H1 (cell line): Measurements from ENCODE around the gene PRKD1. TPM values are rescaled to one million over a fixed set of nuclear protein-coding genes. Genes with fewer than 3 reads are reported as not detected.

Experiments
- CTCF ChIA-PET: fragments of 300-600 bp; sonication (Branson Sonifier 250); formaldehyde crosslinking; loops from one replicate; lab custom pipeline; 2021; ENCODE audit not compliant: partially characterized antibody; lab: Charles Lee
- POLR2A ChIA-PET: fragments of 300-600 bp; sonication (Branson Sonifier 250); formaldehyde crosslinking; loops from one replicate; lab custom pipeline; 2021; ENCODE audit warnings: inconsistent platforms; ENCODE audit not compliant: partially characterized antibody; lab: Charles Lee
- DNase-seq, 2 experiments: peaks; one replicate each; pipeline versions ENCODE4 v3.0.0 to v3.0.0-alpha.2; 2010 to 2022; ENCODE audit warnings: low spot score in 2 of 2, low read depth in 1 of 2, mixed read lengths in 1 of 2
- FAIRE-seq: peaks from 2 replicates; lab custom pipeline; 2011; peaks lifted over from hg19 to GRCh38; lab: Jason Lieb, UNC
- H2AFZ ChIP-seq: 2 replicates; pipeline ENCODE4 v1.8.1; 2012; ENCODE audit warnings: low read length, inconsistent platforms
- H2AK5ac ChIP-seq: 2 replicates; pipeline ENCODE4 v1.6.1; 2013; ENCODE audit warnings: low read depth, low read length
- H2BK120ac ChIP-seq: replicated peaks from 2 replicates; pipeline ENCODE3; 2013; ENCODE audit warnings: low read depth, low read length, inconsistent platforms
- H2BK12ac ChIP-seq: 2 replicates; pipeline ENCODE4 v1.6.1; 2013; ENCODE audit warnings: low read depth, low read length
- H2BK15ac ChIP-seq: 2 replicates; pipeline ENCODE4 v1.6.1; 2013; ENCODE audit warnings: low read length
- H2BK20ac ChIP-seq: 2 replicates; pipeline ENCODE4 v1.6.1; 2013; ENCODE audit warnings: low read length
- H2BK5ac ChIP-seq: 2 replicates; pipeline ENCODE4 v1.6.1; 2013; ENCODE audit warnings: low read depth, low read length
- H3K14ac ChIP-seq: 2 replicates; pipeline ENCODE4 v1.6.1; 2013; ENCODE audit warnings: inconsistent platforms; ENCODE audit not compliant: insufficient read length
- H3K18ac ChIP-seq: 2 replicates; pipeline ENCODE4 v1.6.1; 2013; ENCODE audit warnings: low read length; ENCODE audit errors: extremely low read depth
- H3K23ac ChIP-seq: 2 replicates; pipeline ENCODE4 v1.6.1; 2013; ENCODE audit warnings: inconsistent platforms; ENCODE audit not compliant: insufficient read length
- H3K23me2 ChIP-seq: 2 replicates; pipeline ENCODE4 v1.6.1; 2013; ENCODE audit warnings: low read depth, low read length
- H3K27ac ChIP-seq: 2 replicates; pipeline ENCODE4 v1.6.1; 2011; ENCODE audit warnings: low read depth, low read length, inconsistent platforms
- H3K27me3 ChIP-seq, 4 experiments: replicated peaks in 1 of 4; 1 replicate in 1 of 4; 2 replicates in 3 of 4; pipeline versions ENCODE4 v1.6.1 to v1.8.1; 2011 to 2013; ENCODE audit warnings: low read length in 3 of 4, mild to moderate bottlenecking in 3 of 4, inconsistent platforms in 2 of 4, mixed read lengths in 2 of 4, moderate library complexity in 1 of 4; ENCODE audit not compliant: control insufficient read depth in 3 of 4, insufficient read depth in 3 of 4; ENCODE audit errors: extremely low read depth in 1 of 4
- H3K36me3 ChIP-seq, 4 experiments: 2 replicates each; pipeline versions ENCODE4 v1.6.1 to v1.8.1; 2011 to 2013; ENCODE audit warnings: mild to moderate bottlenecking in 4 of 4, low read length in 3 of 4, moderate library complexity in 2 of 4, control low read depth in 1 of 4, inconsistent platforms in 1 of 4; ENCODE audit not compliant: insufficient read depth in 4 of 4, control insufficient read depth in 2 of 4
- H3K4ac ChIP-seq: replicated peaks from 2 replicates; pipeline ENCODE3; 2013; ENCODE audit warnings: low read length, low read depth, mixed read lengths, inconsistent platforms; ENCODE audit not compliant: insufficient read length
- H3K4me1 ChIP-seq, 4 experiments: replicated peaks in 1 of 4; 1 replicate in 1 of 4; 2 replicates in 3 of 4; pipeline versions ENCODE4 v1.6.1 to v1.8.1; 2011 to 2013; ENCODE audit warnings: low read length in 3 of 4, inconsistent platforms in 2 of 4, mixed read lengths in 1 of 4; ENCODE audit not compliant: insufficient read depth in 4 of 4, control insufficient read depth in 3 of 4
- H3K4me2 ChIP-seq, 2 experiments: 2 replicates each; pipeline versions ENCODE4 v1.6.1 to v1.8.1; 2011 to 2013; ENCODE audit warnings: low read depth in 2 of 2, low read length in 2 of 2, control low read depth in 1 of 2, inconsistent platforms in 1 of 2, mild to moderate bottlenecking in 1 of 2; ENCODE audit not compliant: insufficient read depth in 1 of 2
- H3K4me3 ChIP-seq, 4 experiments: fragments of 200-600, 300-600 bp in 1 of 4; sonication (generic), shearing (Covaris generic), sonication (Bioruptor Twin) in 1 of 4; 2 replicates each; pipeline versions ENCODE4 v1.5.1 to v1.8.1; 2011 to 2016; ENCODE audit warnings: low read length in 4 of 4, low read depth in 3 of 4, control low read depth in 2 of 4, inconsistent platforms in 2 of 4, mild to moderate bottlenecking in 2 of 4, mixed read lengths in 1 of 4, moderate library complexity in 1 of 4; ENCODE audit not compliant: insufficient read depth in 2 of 4; ENCODE audit errors: extremely low read depth in 1 of 4
- H3K56ac ChIP-seq: replicated peaks from 2 replicates; pipeline ENCODE3; 2013; ENCODE audit warnings: low read depth, mild to moderate bottlenecking, mixed read lengths, low read length, inconsistent platforms; ENCODE audit not compliant: insufficient read length
- H3K79me1 ChIP-seq: 2 replicates; pipeline ENCODE4 v1.6.1; 2013; ENCODE audit warnings: low read depth, low read length, control low read depth
- H3K79me2 ChIP-seq, 2 experiments: 2 replicates each; pipeline versions ENCODE4 v1.6.1 to v1.8.1; 2012 to 2013; ENCODE audit warnings: low read length in 2 of 2, mild to moderate bottlenecking in 2 of 2, inconsistent platforms in 1 of 2; ENCODE audit not compliant: insufficient read depth in 2 of 2, control insufficient read depth in 1 of 2
- H3K9ac ChIP-seq, 4 experiments: replicated peaks in 1 of 4; 1 replicate in 1 of 4; 2 replicates in 3 of 4; pipeline versions ENCODE4 v1.6.1 to v1.8.1; 2011 to 2013; ENCODE audit warnings: low read depth in 3 of 4, low read length in 3 of 4, control low read depth in 2 of 4, mild to moderate bottlenecking in 2 of 4, moderate library complexity in 2 of 4, inconsistent platforms in 1 of 4; ENCODE audit errors: extremely low read depth in 1 of 4
- H3K9me3 ChIP-seq, 2 experiments: 2 replicates each; pipeline versions ENCODE4 v1.6.1 to v1.8.1; 2012 to 2013; ENCODE audit warnings: mild to moderate bottlenecking in 2 of 2, moderate library complexity in 2 of 2, control low read depth in 1 of 2, inconsistent platforms in 1 of 2, low read depth in 1 of 2, low read length in 1 of 2, mixed read lengths in 1 of 2; ENCODE audit not compliant: insufficient read depth in 2 of 2
- H4K20me1 ChIP-seq, 2 experiments: replicated peaks in 1 of 2; 2 replicates each; pipeline versions ENCODE3 to v1.8.1; 2011 to 2013; ENCODE audit warnings: inconsistent platforms in 2 of 2, low read length in 2 of 2, mild to moderate bottlenecking in 1 of 2; ENCODE audit not compliant: insufficient read depth in 2 of 2, control insufficient read depth in 1 of 2
- H4K5ac ChIP-seq: 2 replicates; pipeline ENCODE4 v1.6.1; 2013; ENCODE audit warnings: low read length, low read depth, mixed read lengths, inconsistent platforms; ENCODE audit not compliant: insufficient read length
- H4K8ac ChIP-seq: 2 replicates; pipeline ENCODE4 v1.8.0; 2013; ENCODE audit warnings: mild to moderate bottlenecking, moderate library complexity, low read length, inconsistent platforms; ENCODE audit not compliant: insufficient read depth; ENCODE audit errors: extremely low read depth
- H4K91ac ChIP-seq: replicated peaks from 2 replicates; pipeline ENCODE3; 2013; ENCODE audit warnings: low read length, mixed read lengths, inconsistent platforms; ENCODE audit not compliant: insufficient read length
- CBX5 ChIP-seq: fragments of 300-800, 300-1000 bp; sonication (generic); IDR thresholded peaks from 2 replicates; pipeline ENCODE4 v1.7.1; 2016; ENCODE audit warnings: antibody characterized with exemption, low read length, low read depth
- CTBP2 ChIP-seq: IDR thresholded peaks from 2 replicates; pipeline ENCODE4 v1.7.0; 2011; ENCODE audit warnings: borderline replicate concordance, mild to moderate bottlenecking, moderate library complexity, mixed read lengths, low read length; ENCODE audit not compliant: insufficient read depth, insufficient read length
- EP300 ChIP-seq, 2 experiments: IDR thresholded peaks; 1 replicate in 1 of 2; 2 replicates in 1 of 2; pipeline ENCODE4 v1.6.1; 2011 to 2012; ENCODE audit warnings: low read depth in 2 of 2, low read length in 2 of 2, mild to moderate bottlenecking in 2 of 2, borderline replicate concordance in 1 of 2, inconsistent platforms in 1 of 2, moderate library complexity in 1 of 2
- HDAC6 ChIP-seq: IDR thresholded peaks from one replicate; pipeline ENCODE4 v1.7.1; 2012; ENCODE audit warnings: low read depth, mild to moderate bottlenecking, inconsistent platforms, low read length, moderate library complexity
- POLR2A ChIP-seq, 2 experiments: IDR thresholded peaks; 1 replicate in 1 of 2; 2 replicates in 1 of 2; pipeline ENCODE4 v1.6.1; 2011; ENCODE audit warnings: low read depth in 2 of 2, low read length in 2 of 2, mild to moderate bottlenecking in 2 of 2; ENCODE audit errors: control extremely low read depth in 1 of 2
- SAP30 ChIP-seq: fragments of 300-600 bp; sonication (generic); IDR thresholded peaks from 2 replicates; pipeline ENCODE4 v1.7.1; 2012; ENCODE audit warnings: low read length, moderate library complexity, mild to moderate bottlenecking, inconsistent platforms; ENCODE audit not compliant: insufficient read depth, insufficient replicate concordance
- SIRT6 ChIP-seq: IDR thresholded peaks from one replicate; pipeline ENCODE4 v1.7.1; 2012; ENCODE audit warnings: low read length, inconsistent platforms
- TEAD4 ChIP-seq: IDR thresholded peaks from 2 replicates; pipeline ENCODE4 v1.6.1; 2012; ENCODE audit warnings: low read depth, low read length, inconsistent platforms, mixed read lengths
- WGBS, 2 experiments: shearing (Covaris generic) in 1 of 2; methylation state at CpG; one replicate each; pipeline versions ENCODE4 v1.1.6 to v1.1.7; 2013 to 2015; ENCODE audit warnings: low lambda C conversion rate in 2 of 2, mixed read lengths in 2 of 2, inconsistent platforms in 1 of 2, low coverage in 1 of 2, missing lambda C conversion rate in 1 of 2; ENCODE audit not compliant: insufficient replicate concordance in 2 of 2, insufficient coverage in 1 of 2, insufficient read length in 1 of 2; ENCODE audit errors: extremely low coverage in 1 of 2, missing lambda C conversion rate in 1 of 2; 5-methylcytosine and 5-hydroxymethylcytosine counted together
- polyA plus RNA-seq, 7 experiments: library from polyadenylated mRNA; depleted of rRNA in 3 of 7; stranded (reverse) in 5 of 7; unstranded in 2 of 7; fragments of >200 nt in 5 of 7; fragments of 200-250 nt in 2 of 7; gene quantifications; 1 replicate in 5 of 7; 2 replicates in 1 of 7; 4 replicates in 1 of 7; pipeline versions ENCODE4 v1.2.1 to v1.2.3, GENCODE V29; 2011 to 2013; ENCODE audit warnings: missing spikeins in 2 of 7, mixed read lengths in 2 of 7
- total RNA-seq: library from RNA; stranded (reverse); fragmentation: NEBNext Ultra II Directional; extraction: Animal tissue kit (Norgen Biotek cat#: 25700); gene quantifications from 2 replicates; pipeline ENCODE4 v1.2.1, GENCODE V29; 2021

PRKD1 gene
- total and polyA plus RNA-seq, 2 of the 8 experiments (the other 6 are each of a cell fraction or from before 2014, with no cell fraction given), result 3.6 to 6.8 TPM

DNA sequence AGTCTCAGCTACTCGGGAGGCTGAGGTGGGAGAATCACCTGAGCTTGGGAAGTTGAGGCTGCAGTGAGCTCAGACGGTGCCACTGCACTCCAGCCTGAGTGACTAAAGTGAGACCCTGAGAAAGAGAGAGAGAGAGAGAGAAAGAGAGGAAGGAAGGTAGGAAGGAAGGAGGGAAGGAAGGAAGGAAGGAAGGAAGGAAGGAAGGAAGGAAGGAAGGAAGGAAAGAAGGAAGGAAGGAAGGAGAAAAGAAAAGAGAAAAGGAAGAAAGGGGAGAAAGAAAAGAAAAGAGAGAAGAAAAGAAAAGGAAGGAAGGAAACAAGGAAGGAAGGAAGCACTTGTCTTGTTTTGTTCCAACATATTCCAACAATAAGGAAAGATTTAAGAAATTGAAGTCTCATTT is 7.8 kb downstream of the PRKD1 start:
- H3K18ac ChIP-seq, result no peak overlapping the region
- no peaks in the 10 kb centered on the region for H3K9me3 ChIP-seq
- H3K27me3 ChIP-seq, result no peaks in the 10 kb centered on the region
- 100% methylated on average over 2 of the region's 2 CpGs; no CpG with 5 or more reads in 1 of the 2 experiments for WGBS, 2 experiments
- H3K4ac ChIP-seq, result no peak overlapping the region
- H4K5ac ChIP-seq, result no peak overlapping the region
- no peak overlapping the region for H3K27ac ChIP-seq
- no peak overlapping the region for H4K91ac ChIP-seq
- no peak overlapping the region for H4K8ac ChIP-seq
- no peak overlapping the region for H2AFZ ChIP-seq
- no peaks in the 10 kb centered on the region for H3K36me3 ChIP-seq
- H3K23ac ChIP-seq, result no peak overlapping the region
- H2BK12ac ChIP-seq, result no peak overlapping the region
- no peak overlapping the region for H3K4me3 ChIP-seq
- H2BK5ac ChIP-seq, result no peak overlapping the region
- H2AK5ac ChIP-seq, result no peak overlapping the region
- no peak overlapping the region for H3K56ac ChIP-seq
- FAIRE-seq (no peak), DNase-seq (no peak)
- CTCF ChIA-PET, result no interaction called here
- H4K20me1 ChIP-seq, result no peaks in the 10 kb centered on the region
- H3K4me2 ChIP-seq, result no peak overlapping the region
- POLR2A ChIA-PET, result no interaction called here
- H2BK15ac ChIP-seq, result no peak overlapping the region
- H3K9ac ChIP-seq, result no peak overlapping the region
- H3K14ac ChIP-seq, result no peak overlapping the region
- H3K79me1 ChIP-seq, result no peaks in the 10 kb centered on the region
- H3K23me2 ChIP-seq, result peaks cover 2% of the 10 kb centered on the region; the same call in 1 of the 2 replicates
- TF ChIP-seq CTBP2, result no peak
- no peak for TF ChIP-seq HDAC6
- TF ChIP-seq CBX5, result no peak
- no peak for TF ChIP-seq TEAD4
- TF ChIP-seq SAP30, result no peak
- no peak for TF ChIP-seq SIRT6
- TF ChIP-seq POLR2A (IDR thresholded peaks at IDR 0.05; ENCODE audit: control extremely low read depth in 1 of 2, low read depth in 2 of 2, low read length in 2 of 2), result no peak
- TF ChIP-seq EP300 (IDR thresholded peaks at IDR 0.05; ENCODE audit: borderline replicate concordance in 1 of 2, low read depth in 2 of 2, low read length in 2 of 2), result no peak
- H2BK20ac ChIP-seq, result no peak overlapping the region
- H2BK120ac ChIP-seq, result no peak overlapping the region
- no peaks in the 10 kb centered on the region; a peak in 1 of 7 replicates for H3K4me1 ChIP-seq
- H3K79me2 ChIP-seq, result no peaks in the 10 kb centered on the region
